ENCODE measurements around the gene SIL1.
"Not testable (repeated sequence)": the region's sequence is repeated elsewhere in the genome, so short reads cannot be mapped to it uniquely, and the experiment has no call there.

SIL1 gene

GRCh38 chr5:138936968-138937345, 261.2 kb downstream of the SIL1 start:
- DNase-seq, result no peak

GRCh38 chr5:138936225-138936967, 261.8 kb downstream of the SIL1 start:
- no peak for DNase-seq

GRCh38 chr5:138935466-138935865, 262.7 kb downstream of the SIL1 start:
- DNase-seq, result no peak

GRCh38 chr5:138934971-138935370, 263.2 kb downstream of the SIL1 start:
- DNase-seq, result no peak

GRCh38 chr5:138933522-138934290, 264.5 kb downstream of the SIL1 start:
- DNase-seq, result no peak

- no peak for DNase-seq
Measured at GRCh38 chr5:138932171-138932810, 265.9 kb downstream of the SIL1 start.

GRCh38 chr5:138930371-138931097, 267.6 kb downstream of the SIL1 start:
- DNase-seq, result no peak

- DNase-seq, result no peak
Measured at GRCh38 chr5:138929571-138929955, 268.6 kb downstream of the SIL1 start.

GRCh38 chr5:138927979-138928378, 270.2 kb downstream of the SIL1 start:
- DNase-seq, result no peak

GRCh38 chr5:138927544-138927943, 270.6 kb downstream of the SIL1 start:
- DNase-seq, result no peak

- no peak for DNase-seq
Measured at GRCh38 chr5:138926688-138927448, 271.3 kb downstream of the SIL1 start.

GRCh38 chr5:138926257-138926656, 271.9 kb downstream of the SIL1 start:
- no peak for DNase-seq

- no peak for DNase-seq
Measured at GRCh38 chr5:138925090-138925635, 273.0 kb downstream of the SIL1 start.

- DNase-seq, result no peak
Measured at GRCh38 chr5:138922494-138922893, 275.7 kb downstream of the SIL1 start.

- DNase-seq, result not testable (repeated sequence)
Measured at GRCh38 chr5:138921362-138921761, 276.8 kb downstream of the SIL1 start.

GRCh38 chr5:138920181-138920580, 278.0 kb downstream of the SIL1 start:
- DNase-seq, result no peak

- no peak for DNase-seq
Measured at GRCh38 chr5:138918686-138919085, 279.5 kb downstream of the SIL1 start.

GRCh38 chr5:138914338-138914737, 283.8 kb downstream of the SIL1 start:
- no peak for DNase-seq

- no peak for DNase-seq
Measured at GRCh38 chr5:138913773-138914172, 284.4 kb downstream of the SIL1 start.

GRCh38 chr5:138912093-138912492, 286.1 kb downstream of the SIL1 start:
- no peak for DNase-seq

- DNase-seq, result no peak
Measured at GRCh38 chr5:138911441-138911840, 286.7 kb downstream of the SIL1 start.

GRCh38 chr5:138910546-138911185, 287.5 kb downstream of the SIL1 start:
- no peak for DNase-seq

Measured in NCI-H748 treated with DMSO at 0.1 percent for 48 hours (cell line).